SK-N-SH treated with all-trans-retinoic acid at 6 μM for 48 hours (cell line): ENCODE data around the gene PRR14L.
"Not testable (repeated sequence)": the region's sequence is repeated elsewhere in the genome, so short reads cannot be mapped to it uniquely, and the experiment has no call there.

ENCODE experiments used
- ATAC-seq: fragments of 200-7000 bp; cut with Tn5 transposase; 3 replicates; pipeline ENCODE4 v1.9.1; 2020; ENCODE audit warnings: mild to moderate bottlenecking, moderate library complexity
- ARNTL ChIP-seq: fragments of 450-650 bp; formaldehyde crosslinking; IDR thresholded peaks from 2 replicates; pipeline ENCODE4 v1.5.0; 2020; ENCODE audit warnings: low read depth, mild to moderate bottlenecking, moderate library complexity, borderline replicate concordance
- BACH2 ChIP-seq: fragments of 250-450 bp; sonication (Bioruptor Pico); IDR thresholded peaks from 2 replicates; pipeline ENCODE4 v1.9.0; 2021; ENCODE audit warnings: mild to moderate bottlenecking, borderline replicate concordance
- CREB5 ChIP-seq: fragments of 250-450 bp; sonication (Bioruptor Pico); IDR thresholded peaks from 2 replicates; pipeline ENCODE4 v1.5.1; 2020; ENCODE audit warnings: low read depth, mild to moderate bottlenecking, moderate library complexity
- CSDC2 ChIP-seq: fragments of 250-450 bp; sonication (Bioruptor Pico); IDR thresholded peaks from 2 replicates; pipeline ENCODE4 v1.5.0; 2020; ENCODE audit warnings: mild to moderate bottlenecking, moderate library complexity
- CSRNP3 ChIP-seq: fragments of 250-450 bp; sonication (Bioruptor Pico); IDR thresholded peaks from 2 replicates; pipeline ENCODE4 v1.5.1; 2021; ENCODE audit warnings: mild to moderate bottlenecking, moderate library complexity
- ESRRG ChIP-seq: fragments of 250-450 bp; sonication (Bioruptor Pico); IDR thresholded peaks from 2 replicates; pipeline ENCODE4 v1.6.1; 2021; ENCODE audit warnings: mild to moderate bottlenecking
- GLIS3 ChIP-seq: fragments of 250-450 bp; sonication (Bioruptor Pico); IDR thresholded peaks from 2 replicates; pipeline ENCODE4 v1.5.0; 2020; ENCODE audit warnings: mild to moderate bottlenecking, moderate library complexity
- ISL1 ChIP-seq: fragments of 250-450 bp; sonication (Bioruptor Pico); IDR thresholded peaks from 2 replicates; pipeline ENCODE4 v2.1.2; 2022; ENCODE audit warnings: mild to moderate bottlenecking, moderate library complexity
- OSR1 ChIP-seq: fragments of 250-450 bp; sonication (Bioruptor Pico); IDR thresholded peaks from 2 replicates; pipeline ENCODE4 v1.8.0; 2022; ENCODE audit warnings: moderate library complexity, mild to moderate bottlenecking, inconsistent platforms
- PATZ1 ChIP-seq: fragments of 250-450 bp; sonication (Bioruptor Pico); IDR thresholded peaks from 2 replicates; pipeline ENCODE4 v1.8.0; 2020; ENCODE audit warnings: mild to moderate bottlenecking, moderate library complexity, borderline replicate concordance
- POU6F1 ChIP-seq: fragments of 250-450 bp; sonication (Bioruptor Pico); IDR thresholded peaks from 2 replicates; pipeline ENCODE4 v1.8.0; 2021; ENCODE audit warnings: low read depth, mild to moderate bottlenecking, moderate library complexity, borderline replicate concordance
- PPARA ChIP-seq: fragments of 250-450 bp; sonication (Bioruptor Pico); IDR thresholded peaks from 2 replicates; pipeline ENCODE4 v1.5.0; 2020; ENCODE audit warnings: mild to moderate bottlenecking, borderline replicate concordance
- RARB ChIP-seq: fragments of 250-450 bp; sonication (Bioruptor Pico); IDR thresholded peaks from 2 replicates; pipeline ENCODE4 v1.8.0; 2021; ENCODE audit warnings: mild to moderate bottlenecking, moderate library complexity
- SNAI2 ChIP-seq: fragments of 250-450 bp; sonication (Bioruptor Pico); IDR thresholded peaks from 2 replicates; pipeline ENCODE4 v1.5.0; 2020; ENCODE audit warnings: mild to moderate bottlenecking, moderate library complexity
- TCF4 ChIP-seq: fragments of 250-450 bp; sonication (Bioruptor Pico); IDR thresholded peaks from 2 replicates; pipeline ENCODE4 v1.8.0; 2021; ENCODE audit warnings: mild to moderate bottlenecking, moderate library complexity, borderline replicate concordance
- TSHZ2 ChIP-seq: fragments of 250-450 bp; sonication (Bioruptor Pico); IDR thresholded peaks from 2 replicates; pipeline ENCODE4 v1.5.0; 2020; ENCODE audit warnings: mild to moderate bottlenecking, moderate library complexity
- ZC3H10 ChIP-seq: fragments of 250-450 bp; sonication (Bioruptor Pico); IDR thresholded peaks from 2 replicates; pipeline ENCODE4 v1.5.1; 2021; ENCODE audit warnings: mild to moderate bottlenecking, moderate library complexity
- ZFP3 ChIP-seq: fragments of 250-450 bp; sonication (Bioruptor Pico); IDR thresholded peaks from 2 replicates; pipeline ENCODE4 v1.5.0; 2020; ENCODE audit warnings: mild to moderate bottlenecking, moderate library complexity
- ZFP30 ChIP-seq: fragments of 450-650 bp; formaldehyde crosslinking; IDR thresholded peaks from 2 replicates; pipeline ENCODE4 v1.5.0; 2022; ENCODE audit warnings: mild to moderate bottlenecking, moderate library complexity
- ZNF565 ChIP-seq: fragments of 450-650 bp; formaldehyde crosslinking; conservative IDR thresholded peaks from 2 replicates; pipeline ENCODE4 v1.5.0; 2020; ENCODE audit warnings: low read depth, mild to moderate bottlenecking, moderate library complexity
- ZNF70 ChIP-seq: fragments of 450-650 bp; formaldehyde crosslinking; IDR thresholded peaks from 2 replicates; pipeline ENCODE4 v1.5.0; 2020; ENCODE audit warnings: mild to moderate bottlenecking, moderate library complexity
- ZNF8 ChIP-seq: fragments of 450-650 bp; formaldehyde crosslinking; IDR thresholded peaks from 2 replicates; pipeline ENCODE4 v1.5.0; 2020; ENCODE audit warnings: mild to moderate bottlenecking, moderate library complexity

The PRR14L gene

GRCh38 chr22:31715147-31715778 is 34.7 kb downstream of the PRR14L start (continued):
- peak; percentile 91 for TF ChIP-seq TCF4 (CRISPR knock-in tag)
- peak; percentile 60 for TF ChIP-seq ISL1 (CRISPR knock-in tag)
- TF ChIP-seq ARNTL (CRISPR knock-in tag) = no peak
- no peak for TF ChIP-seq ZC3H10 (CRISPR knock-in tag)
- TF ChIP-seq CREB5 (CRISPR knock-in tag) = 0 out of 2 replicates have a peak, but pooled peaks have one; percentile 35
- TF ChIP-seq, all 23 proteins: peak for 6

- ATAC-seq = not testable (repeated sequence)
Observed at GRCh38 chr22:31711226-31711625, 38.7 kb downstream of the PRR14L start.

- TF ChIP-seq ZFP30 (CRISPR knock-in tag) (no peak), CSDC2 (CRISPR knock-in tag) (no peak), OSR1 (CRISPR knock-in tag) (no peak), TSHZ2 (no peak), PPARA (CRISPR knock-in tag) (no peak)
- ATAC-seq = no peak
Observed at GRCh38 chr22:31707519-31707918, 42.4 kb downstream of the PRR14L start.

GRCh38 chr22:31695423-31695822 is 54.5 kb downstream of the PRR14L start:
- TF ChIP-seq OSR1 (CRISPR knock-in tag) (no peak), ESRRG (CRISPR knock-in tag) (no peak), CREB5 (CRISPR knock-in tag) (no peak), ZFP30 (CRISPR knock-in tag) (no peak), ZFP3 (CRISPR knock-in tag) (no peak), ZNF8 (CRISPR knock-in tag) (no peak), ARNTL (CRISPR knock-in tag) (no peak), ZNF565 (no peak), GLIS3 (CRISPR knock-in tag) (no peak), ZNF70 (CRISPR knock-in tag) (no peak), TCF4 (CRISPR knock-in tag) (no peak), CSRNP3 (no peak), SNAI2 (CRISPR knock-in tag) (no peak), BACH2 (no peak), RARB (CRISPR knock-in tag) (no peak), POU6F1 (CRISPR knock-in tag) (no peak), PATZ1 (no peak), ZC3H10 (CRISPR knock-in tag) (no peak)
- no peak for ATAC-seq

- not testable (repeated sequence) for ATAC-seq
Observed at GRCh38 chr22:31694046-31694445, 55.9 kb downstream of the PRR14L start.
